GM18907 (cell line): ENCODE measurements around the gene PEX5L.
"Not testable (repeated sequence)": the region's sequence is repeated elsewhere in the genome, so short reads cannot be mapped to it uniquely, and the experiment has no call there.

ENCODE experiments used
- ATAC-seq: cut with Tn5 transposase; IDR thresholded peaks from one replicate; pipeline ENCODE4 v1.9.1; 2021; ENCODE audit warnings: mild to moderate bottlenecking, moderate library complexity; ENCODE audit not compliant: unreplicated experiment

PEX5L gene

GRCh38 chr3:180011927-180012326 is 24.8 kb downstream of the PEX5L start:
- no peak for ATAC-seq

- ATAC-seq: not testable (repeated sequence)
Observed at GRCh38 chr3:180008318-180008717, 28.4 kb downstream of the PEX5L start.

GRCh38 chr3:180004542-180004941 is 32.2 kb downstream of the PEX5L start:
- no peak for ATAC-seq

- no peak for ATAC-seq
Observed at GRCh38 chr3:180002006-180002405, 34.7 kb downstream of the PEX5L start.

- ATAC-seq: no peak
Observed at GRCh38 chr3:180000500-180000899, 36.2 kb downstream of the PEX5L start.

- ATAC-seq: no peak
Observed at GRCh38 chr3:179995406-179995805, 41.3 kb downstream of the PEX5L start.

GRCh38 chr3:179991883-179992282 is 44.9 kb downstream of the PEX5L start:
- ATAC-seq: no peak

GRCh38 chr3:179991104-179991503 is 45.6 kb downstream of the PEX5L start:
- no peak for ATAC-seq

GRCh38 chr3:179981646-179982045 is 55.1 kb downstream of the PEX5L start:
- ATAC-seq: no peak

GRCh38 chr3:179977356-179977755 is 59.4 kb downstream of the PEX5L start:
- no peak for ATAC-seq

- peak; percentile 55 for ATAC-seq
Observed at GRCh38 chr3:179973931-179974361, 62.8 kb downstream of the PEX5L start.

- ATAC-seq: no peak
Observed at GRCh38 chr3:179972881-179973423, 63.8 kb downstream of the PEX5L start.

- ATAC-seq: no peak
Observed at GRCh38 chr3:179971280-179971679, 65.5 kb downstream of the PEX5L start.

- ATAC-seq: no peak
Observed at GRCh38 chr3:179970746-179971145, 66.0 kb downstream of the PEX5L start.

- no peak for ATAC-seq
Observed at GRCh38 chr3:179969525-179969924, 67.2 kb downstream of the PEX5L start.

- ATAC-seq: peak; percentile 86
Observed at GRCh38 chr3:179967622-179968021, 69.1 kb downstream of the PEX5L start.

- no peak for ATAC-seq
Observed at GRCh38 chr3:179964890-179965289, 71.8 kb downstream of the PEX5L start.

- ATAC-seq: no peak
Observed at GRCh38 chr3:179962629-179963387, 73.9 kb downstream of the PEX5L start.

GRCh38 chr3:179961703-179962078 is 75.0 kb downstream of the PEX5L start:
- peak; percentile 81 for ATAC-seq

- ATAC-seq: peak; percentile 34
Observed at GRCh38 chr3:179961071-179961702, 75.5 kb downstream of the PEX5L start.

- ATAC-seq: no peak
Observed at GRCh38 chr3:179958759-179959158, 78.0 kb downstream of the PEX5L start.

GRCh38 chr3:179958143-179958542 is 78.6 kb downstream of the PEX5L start:
- no peak for ATAC-seq
